ENCODE data around the gene DCLK2.

GRCh38 chr4:150080875-150081274 is 2.6 kb downstream of the DCLK2 start:
- no peak for TF ChIP-seq EZH2 (IDR thresholded peaks at IDR 0.05; ENCODE audit: borderline replicate concordance, low read length)
- TF ChIP-seq, protein P1, sequence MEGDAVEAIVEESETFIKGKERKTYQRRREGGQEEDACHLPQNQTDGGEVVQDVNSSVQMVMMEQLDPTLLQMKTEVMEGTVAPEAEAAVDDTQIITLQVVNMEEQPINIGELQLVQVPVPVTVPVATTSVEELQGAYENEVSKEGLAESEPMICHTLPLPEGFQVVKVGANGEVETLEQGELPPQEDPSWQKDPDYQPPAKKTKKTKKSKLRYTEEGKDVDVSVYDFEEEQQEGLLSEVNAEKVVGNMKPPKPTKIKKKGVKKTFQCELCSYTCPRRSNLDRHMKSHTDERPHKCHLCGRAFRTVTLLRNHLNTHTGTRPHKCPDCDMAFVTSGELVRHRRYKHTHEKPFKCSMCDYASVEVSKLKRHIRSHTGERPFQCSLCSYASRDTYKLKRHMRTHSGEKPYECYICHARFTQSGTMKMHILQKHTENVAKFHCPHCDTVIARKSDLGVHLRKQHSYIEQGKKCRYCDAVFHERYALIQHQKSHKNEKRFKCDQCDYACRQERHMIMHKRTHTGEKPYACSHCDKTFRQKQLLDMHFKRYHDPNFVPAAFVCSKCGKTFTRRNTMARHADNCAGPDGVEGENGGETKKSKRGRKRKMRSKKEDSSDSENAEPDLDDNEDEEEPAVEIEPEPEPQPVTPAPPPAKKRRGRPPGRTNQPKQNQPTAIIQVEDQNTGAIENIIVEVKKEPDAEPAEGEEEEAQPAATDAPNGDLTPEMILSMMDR (IDR thresholded peaks at IDR 0.05; ENCODE audit: low read length) = no peak

All from OCI-LY1 (cell line).